Mesendoderm (in vitro differentiated cells): ENCODE data around the gene RRP12.

Source experiments
- DNase-seq: peaks from one replicate; pipeline ENCODE4 v3.0.0; 2013
- H2AK5ac ChIP-seq: 2 replicates; pipeline ENCODE4 v1.6.1; 2013; ENCODE audit warnings: low read length, inconsistent platforms
- H2BK120ac ChIP-seq: 2 replicates; pipeline ENCODE4 v1.6.1; 2013; ENCODE audit warnings: low read depth, mild to moderate bottlenecking, low read length, moderate library complexity, mixed read lengths
- H2BK15ac ChIP-seq: replicated peaks from 2 replicates; pipeline ENCODE4 v1.6.1; 2013; ENCODE audit warnings: low read depth, mild to moderate bottlenecking, moderate library complexity
- H2BK5ac ChIP-seq: 2 replicates; pipeline ENCODE4 v1.6.1; 2013; ENCODE audit warnings: low read length, inconsistent platforms
- H3K18ac ChIP-seq: 2 replicates; pipeline ENCODE4 v1.6.1; 2013; ENCODE audit warnings: mild to moderate bottlenecking, low read length, mixed read lengths
- H3K23ac ChIP-seq: one replicate; pipeline ENCODE4 v1.6.1; 2013; ENCODE audit warnings: low read length
- H3K27ac ChIP-seq: 2 replicates; pipeline ENCODE4 v1.5.1; 2013; ENCODE audit warnings: low read depth, mild to moderate bottlenecking, inconsistent platforms, low read length, moderate library complexity
- H3K27me3 ChIP-seq: 2 replicates; pipeline ENCODE4 v1.6.1; 2013; ENCODE audit warnings: low read length, control low read depth, mild to moderate bottlenecking, inconsistent platforms; ENCODE audit not compliant: insufficient read depth, poor library complexity
- H3K36me3 ChIP-seq: 2 replicates; pipeline ENCODE4 v1.6.1; 2013; ENCODE audit warnings: low read length, inconsistent platforms; ENCODE audit not compliant: control insufficient read depth, insufficient read depth
- H3K4ac ChIP-seq: one replicate; pipeline ENCODE4 v1.6.1; 2013; ENCODE audit warnings: low read depth, mild to moderate bottlenecking, low read length, moderate library complexity
- H3K4me1 ChIP-seq: 2 replicates; pipeline ENCODE4 v1.6.1; 2013; ENCODE audit warnings: low read depth, low read length, inconsistent platforms; ENCODE audit not compliant: control insufficient read depth
- H3K4me2 ChIP-seq: 2 replicates; pipeline ENCODE4 v1.6.1; 2013; ENCODE audit warnings: low read length
- H3K4me3 ChIP-seq: 2 replicates; pipeline ENCODE4 v1.5.1; 2013; ENCODE audit warnings: mild to moderate bottlenecking, low read length
- H3K56ac ChIP-seq: one replicate; pipeline ENCODE4 v1.6.1; 2013; ENCODE audit warnings: low read length
- H3K79me1 ChIP-seq: 2 replicates; pipeline ENCODE4 v1.6.1; 2013; ENCODE audit warnings: low read length, inconsistent platforms
- H3K79me2 ChIP-seq: 2 replicates; pipeline ENCODE4 v1.6.1; 2013; ENCODE audit warnings: mild to moderate bottlenecking, low read length; ENCODE audit not compliant: control insufficient read depth, insufficient read depth
- H3K9ac ChIP-seq: 2 replicates; pipeline ENCODE4 v1.6.1; 2013; ENCODE audit warnings: low read length, inconsistent platforms
- H4K5ac ChIP-seq: one replicate; pipeline ENCODE4 v1.6.1; 2013; ENCODE audit warnings: low read length
- H4K8ac ChIP-seq: one replicate; pipeline ENCODE4 v1.6.1; 2013; ENCODE audit warnings: low read depth, mild to moderate bottlenecking, control low read depth, low read length, moderate library complexity
- WGBS: extraction: QIAGEN DNeasy Blood & Tissue Kit; methylation state at CpG from one replicate; pipeline ENCODE4 v1.1.7; 2013; ENCODE audit warnings: low lambda C conversion rate, missing lambda C conversion rate; ENCODE audit not compliant: insufficient coverage; ENCODE audit errors: extremely low coverage; 5-methylcytosine and 5-hydroxymethylcytosine counted together

RRP12 gene

DNA sequence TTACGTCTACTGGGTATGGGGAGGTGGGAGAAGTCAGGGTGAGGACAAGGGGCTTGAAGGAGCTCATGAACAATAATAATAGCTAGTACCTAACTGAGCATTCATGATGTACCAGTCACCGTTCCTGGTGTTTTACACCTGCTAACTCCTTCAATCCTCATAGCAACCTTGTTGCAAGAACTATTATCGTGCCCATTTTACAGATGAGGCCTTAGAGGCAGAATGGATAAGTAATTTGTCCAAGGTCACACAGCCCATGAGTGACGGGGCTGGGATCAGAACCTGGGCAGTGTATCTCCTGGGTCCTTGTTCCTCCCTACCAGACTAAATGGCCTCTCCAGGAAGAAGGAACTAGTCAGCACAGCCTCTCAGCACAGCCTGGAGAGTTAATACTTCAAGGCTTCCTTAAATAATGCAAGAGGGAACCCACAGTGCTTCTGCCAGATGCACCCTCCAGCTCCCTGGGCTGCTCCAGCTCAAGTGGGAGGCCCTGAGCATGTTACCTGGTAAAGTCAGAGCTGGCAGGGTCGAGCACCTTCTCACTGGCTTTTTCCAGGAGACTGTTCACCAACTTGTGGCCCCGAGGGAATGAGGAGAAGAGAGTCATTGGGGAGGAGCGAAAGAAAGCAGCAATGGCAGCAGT, 28.8 kb downstream of the RRP12 start:
- no peak overlapping the region for H3K4ac ChIP-seq
- no peak overlapping the region for H2BK5ac ChIP-seq
- no peak overlapping the region for H4K8ac ChIP-seq
- H4K5ac ChIP-seq, result no peak overlapping the region
- H3K23ac ChIP-seq, result no peak overlapping the region
- H3K4me2 ChIP-seq, result no peak overlapping the region
- no peak overlapping the region for H3K27ac ChIP-seq
- H3K9ac ChIP-seq, result no peak overlapping the region
- H3K4me1 ChIP-seq, result no peaks in the 10 kb centered on the region
- H3K4me3 ChIP-seq, result no peak overlapping the region
- H3K56ac ChIP-seq, result no peak overlapping the region
- H3K79me1 ChIP-seq, result no peaks in the 10 kb centered on the region
- H2BK15ac ChIP-seq, result no peak overlapping the region
- H2AK5ac ChIP-seq, result no peak overlapping the region
- H3K18ac ChIP-seq, result no peak overlapping the region
- H3K27me3 ChIP-seq, result no peaks in the 10 kb centered on the region
- peaks cover 22% of the 10 kb centered on the region for H3K36me3 ChIP-seq
- DNase-seq, result no peak
- H2BK120ac ChIP-seq, result no peak overlapping the region
- no CpG with 5 or more reads among the region's 7 CpGs for WGBS
- H3K79me2 ChIP-seq, result no peaks in the 10 kb centered on the region

DNA sequence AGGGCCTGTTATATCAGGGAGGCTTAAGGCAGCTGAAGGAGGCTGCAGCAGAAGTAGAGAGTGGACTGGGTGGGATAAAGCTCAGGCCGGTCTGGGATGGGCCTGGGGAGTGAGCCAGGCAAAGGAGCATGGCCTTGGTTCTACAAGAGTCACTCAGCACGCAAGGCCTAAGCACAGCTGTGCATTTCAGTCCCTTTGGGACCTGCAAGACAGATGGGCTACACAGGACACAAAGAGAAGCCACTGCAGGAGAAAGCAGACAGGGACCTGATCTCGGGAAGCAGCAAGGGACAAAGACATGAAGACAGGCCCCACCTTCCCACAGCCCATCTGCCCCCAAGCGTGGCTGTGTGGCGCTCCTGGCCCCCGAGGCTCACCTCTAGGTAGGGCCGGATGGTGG, 29.4 kb downstream of the RRP12 start:
- no CpG with 5 or more reads among the region's 7 CpGs for WGBS
- no peaks in the 10 kb centered on the region for H3K79me1 ChIP-seq
- H3K79me2 ChIP-seq, result no peaks in the 10 kb centered on the region
- no peak overlapping the region for H2AK5ac ChIP-seq
- H2BK120ac ChIP-seq, result no peak overlapping the region
- H3K4ac ChIP-seq, result no peak overlapping the region
- H3K9ac ChIP-seq, result no peak overlapping the region
- H4K5ac ChIP-seq, result no peak overlapping the region
- H3K36me3 ChIP-seq, result peaks cover 25% of the 10 kb centered on the region
- H3K56ac ChIP-seq, result no peak overlapping the region
- H3K27ac ChIP-seq, result no peak overlapping the region
- H3K4me3 ChIP-seq, result no peak overlapping the region
- H2BK5ac ChIP-seq, result no peak overlapping the region
- no peak overlapping the region for H3K4me2 ChIP-seq
- no peaks in the 10 kb centered on the region for H3K4me1 ChIP-seq
- no peaks in the 10 kb centered on the region for H3K27me3 ChIP-seq
- no peak overlapping the region for H2BK15ac ChIP-seq
- H4K8ac ChIP-seq, result no peak overlapping the region
- no peak overlapping the region for H3K23ac ChIP-seq
- DNase-seq, result no peak
- H3K18ac ChIP-seq, result no peak overlapping the region

- Histone ChIP-seq H2BK5ac (no peak overlapping the region), H3K4me3 (no peak overlapping the region), H3K23ac (no peak overlapping the region), H3K4me2 (no peak overlapping the region), H3K18ac (no peak overlapping the region), H3K27me3 (no peaks in the 10 kb centered on the region), H4K5ac (no peak overlapping the region), H3K36me3 (peaks cover 29% of the 10 kb centered on the region), H3K79me2 (no peaks in the 10 kb centered on the region), H3K27ac (no peak overlapping the region), H3K9ac (no peak overlapping the region), H2BK15ac (no peak overlapping the region), H4K8ac (no peak overlapping the region), H2AK5ac (no peak overlapping the region), H3K79me1 (no peaks in the 10 kb centered on the region), H3K4me1 (no peaks in the 10 kb centered on the region), H3K4ac (no peak overlapping the region), H3K56ac (no peak overlapping the region), H2BK120ac (no peak overlapping the region)
- no CpG with 5 or more reads among the region's 12 CpGs for WGBS
- DNase-seq, result no peak
Measured at GRCh38 chr10:97367126-97367649, 34.0 kb downstream of the RRP12 start.

DNA sequence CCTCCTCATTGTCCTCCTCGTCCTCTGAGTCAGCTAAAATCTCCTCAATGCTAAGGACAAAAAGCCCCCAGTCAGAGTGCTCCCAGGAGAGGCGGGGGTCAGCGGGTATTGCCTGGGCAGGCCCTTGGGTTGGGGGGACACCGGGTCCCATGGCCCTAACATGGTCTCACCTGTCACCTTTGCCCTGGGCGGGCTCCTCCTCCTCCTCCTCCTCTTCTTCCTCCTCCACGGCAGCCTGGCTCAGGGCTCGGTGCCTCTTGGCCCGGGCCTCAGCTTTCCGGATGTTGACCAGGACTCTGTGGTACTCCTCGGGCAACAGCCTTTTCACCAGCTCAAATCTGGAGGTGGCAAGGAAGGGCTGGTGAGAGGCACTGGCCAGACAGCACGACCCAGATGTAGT, 34.6 kb downstream of the RRP12 start:
- H2AK5ac ChIP-seq, result no peak overlapping the region
- H4K5ac ChIP-seq, result no peak overlapping the region
- H4K8ac ChIP-seq, result no peak overlapping the region
- H3K79me2 ChIP-seq, result no peaks in the 10 kb centered on the region
- no peaks in the 10 kb centered on the region for H3K79me1 ChIP-seq
- no peak overlapping the region for H3K9ac ChIP-seq
- no peak overlapping the region for H3K23ac ChIP-seq
- no peak overlapping the region for H2BK5ac ChIP-seq
- no peak overlapping the region for H3K18ac ChIP-seq
- H2BK120ac ChIP-seq, result no peak overlapping the region
- no peak overlapping the region for H3K4me3 ChIP-seq
- no peak for DNase-seq
- no peak overlapping the region for H3K4ac ChIP-seq
- H3K4me1 ChIP-seq, result no peaks in the 10 kb centered on the region
- no peaks in the 10 kb centered on the region for H3K27me3 ChIP-seq
- peaks cover 26% of the 10 kb centered on the region for H3K36me3 ChIP-seq
- no peak overlapping the region for H3K56ac ChIP-seq
- no peak overlapping the region for H2BK15ac ChIP-seq
- no CpG with 5 or more reads among the region's 11 CpGs for WGBS
- H3K27ac ChIP-seq, result no peak overlapping the region
- H3K4me2 ChIP-seq, result no peak overlapping the region

GRCh38 chr10:97365761-97366351, 35.3 kb downstream of the RRP12 start:
- Histone ChIP-seq H2BK120ac (no peak overlapping the region), H3K79me2 (no peaks in the 10 kb centered on the region), H3K4me2 (no peak overlapping the region), H3K4ac (no peak overlapping the region), H4K8ac (no peak overlapping the region), H3K36me3 (peaks cover 23% of the 10 kb centered on the region), H3K4me3 (no peak overlapping the region), H3K23ac (no peak overlapping the region), H3K9ac (no peak overlapping the region), H2BK5ac (no peak overlapping the region), H3K79me1 (no peaks in the 10 kb centered on the region), H3K27me3 (no peaks in the 10 kb centered on the region), H3K56ac (no peak overlapping the region), H2AK5ac (no peak overlapping the region), H3K27ac (no peak overlapping the region), H4K5ac (no peak overlapping the region), H3K4me1 (no peaks in the 10 kb centered on the region), H2BK15ac (no peak overlapping the region), H3K18ac (no peak overlapping the region)
- no peak for DNase-seq
- whole genome bisulfite sequencing, result no CpG with 5 or more reads among the region's 19 CpGs

- Histone ChIP-seq H3K56ac (no peak overlapping the region), H2AK5ac (no peak overlapping the region), H3K79me1 (no peaks in the 10 kb centered on the region), H2BK5ac (no peak overlapping the region), H3K27me3 (no peaks in the 10 kb centered on the region), H3K79me2 (no peaks in the 10 kb centered on the region), H3K4me3 (no peak overlapping the region), H2BK15ac (no peak overlapping the region), H3K4ac (no peak overlapping the region), H4K5ac (no peak overlapping the region), H3K4me2 (no peak overlapping the region), H3K18ac (no peak overlapping the region), H3K36me3 (peaks cover 17% of the 10 kb centered on the region), H3K23ac (no peak overlapping the region), H3K4me1 (no peaks in the 10 kb centered on the region), H2BK120ac (no peak overlapping the region), H4K8ac (no peak overlapping the region), H3K27ac (no peak overlapping the region), H3K9ac (no peak overlapping the region)
- WGBS, result no CpG with 5 or more reads among the region's 4 CpGs
- DNase-seq, result no peak
Measured at GRCh38 chr10:97363071-97363470, 38.1 kb downstream of the RRP12 start.
